Gastroesophageal sphincter (tissue), 4 donors: ENCODE results near the gene PNCK. TPM values are rescaled to one million over a fixed set of nuclear protein-coding genes. Genes with fewer than 3 reads are reported as not detected.

Experiments used
- ATAC-seq: fragments of 150-250 bp; one replicate; pipeline ENCODE4 v1.9.1; 2016; ENCODE audit warnings: mild to moderate bottlenecking, moderate library complexity
- H3K27ac ChIP-seq, 4 donors: fragments of 200-600 bp; sonication (generic) in 3 of 4; 1 replicate in 3 of 4; 2 replicates in 1 of 4; pipeline ENCODE4 v1.5.1; 2016 to 2019
- H3K27me3 ChIP-seq: fragments of 200-600 bp; sonication (generic); one replicate; pipeline ENCODE4 v1.5.1; 2019
- H3K36me3 ChIP-seq, 2 donors: fragments of 200-600 bp; sonication (generic); one replicate each; pipeline ENCODE4 v1.5.1; 2019; ENCODE audit warnings: control low read depth in 1 of 2
- H3K4me1 ChIP-seq, 3 donors: fragments of 200-600 bp; sonication (generic); 1 replicate in 2 of 3; 2 replicates in 1 of 3; pipeline ENCODE4 v1.5.1; 2016 to 2019; ENCODE audit warnings: control low read depth in 2 of 3
- H3K4me3 ChIP-seq, 2 donors: fragments of 200-600 bp; sonication (generic); one replicate each; pipeline ENCODE4 v1.5.1; 2019; ENCODE audit warnings: mild to moderate bottlenecking in 1 of 2, moderate library complexity in 1 of 2
- H3K9me3 ChIP-seq, 3 donors: fragments of 200-600 bp; sonication (generic); one replicate each; pipeline ENCODE4 v1.5.1; 2017 to 2019; ENCODE audit warnings: control low read depth in 2 of 3
- EP300 ChIP-seq: sonication (generic); formaldehyde crosslinking; IDR thresholded peaks from one replicate; pipeline ENCODE4 v1.6.1; 2017; ENCODE audit warnings: antibody characterized with exemption, mild to moderate bottlenecking
- POLR2A ChIP-seq, 2 donors: fragments of 450-650 bp; IDR thresholded peaks; one replicate each; pipeline ENCODE4 v1.6.1; 2017; ENCODE audit warnings: antibody characterized with exemption in 2 of 2, mild to moderate bottlenecking in 2 of 2, moderate library complexity in 1 of 2
- POLR2AphosphoS5 ChIP-seq: sonication (generic); formaldehyde crosslinking; IDR thresholded peaks from one replicate; pipeline ENCODE4 v1.6.1; 2017; ENCODE audit warnings: antibody characterized with exemption
- WGBS, 2 donors: methylation state at CpG; one replicate each; pipeline ENCODE4 v1.1.5; 2018; ENCODE audit warnings: low coverage in 1 of 2; 5-methylcytosine and 5-hydroxymethylcytosine counted together
- total RNA-seq, 4 donors: library from RNA; depleted of rRNA; stranded (reverse); fragments of >200 nt; gene quantifications; one replicate each; pipeline ENCODE4 v1.1.0, GENCODE V29; 2016
- TF ChIP-seq, protein P1 (sequence below), 4 experiments: fragments of 200-600 bp in 2 of 4; fragments of 450-650 bp in 2 of 4; sonication (generic) in 1 of 4; IDR thresholded peaks; one replicate each; pipeline ENCODE4 v1.5.1; 2017 to 2019; ENCODE audit warnings: antibody characterized with exemption in 4 of 4, mild to moderate bottlenecking in 2 of 4, moderate library complexity in 2 of 4

Gene PNCK
- total RNA-seq, 4 donors from 2014 or later, result 14.4 to 55.9 (median 30.1) TPM

DNA sequence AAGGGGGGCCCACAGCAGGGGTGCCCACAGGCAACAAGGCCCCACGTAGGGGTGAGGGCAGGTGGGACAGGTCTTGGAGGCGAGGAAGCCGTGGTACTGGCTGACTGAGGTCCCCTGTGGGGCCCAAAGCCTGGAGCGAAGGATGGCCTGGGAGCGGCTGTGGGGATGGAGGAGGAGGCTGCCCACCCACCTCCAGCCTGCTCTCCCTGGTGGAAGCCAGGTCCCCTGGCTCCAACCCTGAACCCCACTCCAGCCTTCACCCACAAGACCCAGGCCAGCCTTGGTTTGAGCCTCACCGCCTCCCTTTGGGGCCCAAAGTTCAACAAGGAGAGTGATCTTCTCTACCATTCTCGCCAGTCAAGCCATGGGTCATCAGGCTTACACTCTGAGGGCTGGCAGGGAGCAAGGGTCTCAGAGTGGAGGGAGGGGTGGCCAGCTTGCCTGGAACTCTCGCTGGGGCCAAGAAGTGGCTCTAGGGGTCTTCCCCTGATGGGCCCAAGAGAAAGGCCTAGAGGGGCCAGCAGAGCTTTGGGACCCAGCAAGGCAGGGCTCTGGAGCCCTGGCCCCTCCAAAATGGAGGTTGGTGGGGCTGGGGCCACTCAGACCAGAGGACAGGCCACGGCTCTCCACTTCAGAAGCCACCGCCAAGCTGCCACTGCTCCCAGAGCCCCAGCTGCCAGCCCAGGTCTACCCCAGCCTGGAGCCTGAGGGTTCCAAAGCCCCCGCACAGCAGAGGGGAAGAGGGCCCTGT, 5.0 kb downstream of the PNCK start:
- WGBS, 2 donors, result 83% methylated on average over 4 of the region's 11 CpGs; no CpG with 5 or more reads in 1 of the 2 donors
- Histone ChIP-seq H3K27ac (peak overlapping the region in 3 of 4 donors; percentile 37 to 55 (median 37)), H3K9me3 (no peaks in the 10 kb centered on the region), H3K4me3 (no peak overlapping the region), H3K27me3 (peaks cover 5% of the 10 kb centered on the region), H3K4me1 (peaks cover 0 to 14% (median 0%) of the 10 kb centered on the region in 3 donors), H3K36me3 (no peaks in the 10 kb centered on the region)
- ATAC-seq, result no peak
- TF ChIP-seq, protein P1, sequence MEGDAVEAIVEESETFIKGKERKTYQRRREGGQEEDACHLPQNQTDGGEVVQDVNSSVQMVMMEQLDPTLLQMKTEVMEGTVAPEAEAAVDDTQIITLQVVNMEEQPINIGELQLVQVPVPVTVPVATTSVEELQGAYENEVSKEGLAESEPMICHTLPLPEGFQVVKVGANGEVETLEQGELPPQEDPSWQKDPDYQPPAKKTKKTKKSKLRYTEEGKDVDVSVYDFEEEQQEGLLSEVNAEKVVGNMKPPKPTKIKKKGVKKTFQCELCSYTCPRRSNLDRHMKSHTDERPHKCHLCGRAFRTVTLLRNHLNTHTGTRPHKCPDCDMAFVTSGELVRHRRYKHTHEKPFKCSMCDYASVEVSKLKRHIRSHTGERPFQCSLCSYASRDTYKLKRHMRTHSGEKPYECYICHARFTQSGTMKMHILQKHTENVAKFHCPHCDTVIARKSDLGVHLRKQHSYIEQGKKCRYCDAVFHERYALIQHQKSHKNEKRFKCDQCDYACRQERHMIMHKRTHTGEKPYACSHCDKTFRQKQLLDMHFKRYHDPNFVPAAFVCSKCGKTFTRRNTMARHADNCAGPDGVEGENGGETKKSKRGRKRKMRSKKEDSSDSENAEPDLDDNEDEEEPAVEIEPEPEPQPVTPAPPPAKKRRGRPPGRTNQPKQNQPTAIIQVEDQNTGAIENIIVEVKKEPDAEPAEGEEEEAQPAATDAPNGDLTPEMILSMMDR (IDR thresholded peaks at IDR 0.05), result no peak
- no peak for TF ChIP-seq POLR2A (IDR thresholded peaks at IDR 0.05)
- TF ChIP-seq EP300, result no peak
- no peak for TF ChIP-seq POLR2AphosphoS5

DNA sequence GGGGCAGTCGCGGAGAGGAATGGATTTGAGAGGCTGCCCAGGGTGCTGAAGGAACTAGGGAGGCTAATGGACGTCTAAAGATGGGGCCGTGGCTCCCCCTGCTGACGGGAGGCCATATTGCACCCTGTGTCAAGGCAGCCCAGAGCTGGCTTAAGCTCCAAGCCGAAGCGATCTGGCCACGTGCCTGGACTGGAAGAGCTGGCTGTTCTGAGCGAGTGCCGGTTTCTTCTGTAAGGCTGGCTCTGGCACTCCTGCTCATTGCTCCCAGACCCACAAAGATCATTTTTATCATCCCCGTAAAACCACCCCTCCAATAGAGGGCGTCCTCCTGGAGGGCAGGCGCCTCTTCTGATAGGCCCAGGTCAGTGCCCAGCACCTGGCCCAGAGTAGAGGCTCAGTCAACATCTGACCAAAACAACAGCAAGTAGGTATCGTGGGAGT, 5.6 kb downstream of the PNCK start:
- H3K27ac ChIP-seq, result peak overlapping the region in 3 of 4 donors; percentile 37 to 55 (median 37)
- 13% methylated on average over 3 of the region's 14 CpGs; no CpG with 5 or more reads in 1 of the 2 donors for WGBS, 2 donors
- ATAC-seq, result peak; percentile 83
- no peaks in the 10 kb centered on the region for H3K9me3 ChIP-seq
- peaks cover 0 to 10% (median 0%) of the 10 kb centered on the region in 3 donors for H3K4me1 ChIP-seq
- H3K27me3 ChIP-seq, result peaks cover 8% of the 10 kb centered on the region
- no peaks in the 10 kb centered on the region for H3K36me3 ChIP-seq
- no peak for TF ChIP-seq EP300
- TF ChIP-seq, protein P1 (IDR thresholded peaks at IDR 0.05), result peak; percentile 43 to 80 (median 74)
- TF ChIP-seq POLR2AphosphoS5, result peak; percentile 12
- no peak overlapping the region for H3K4me3 ChIP-seq

GRCh38 chrX:153667281-153667955, 6.2 kb downstream of the PNCK start:
- no peaks in the 10 kb centered on the region for H3K9me3 ChIP-seq
- no peak overlapping the region for H3K27ac ChIP-seq
- 64% methylated on average over 5 of the region's 11 CpGs; no CpG with 5 or more reads in 1 of the 2 donors for WGBS, 2 donors
- TF ChIP-seq POLR2A (IDR thresholded peaks at IDR 0.05) (no peak), EP300 (no peak), POLR2AphosphoS5 (no peak)
- TF ChIP-seq, protein P1 (IDR thresholded peaks at IDR 0.05), result no peak
- no peak overlapping the region for H3K4me3 ChIP-seq
- peaks cover 10% of the 10 kb centered on the region for H3K27me3 ChIP-seq
- H3K4me1 ChIP-seq, result peaks cover 0 to 9% (median 0%) of the 10 kb centered on the region in 3 donors
- H3K36me3 ChIP-seq, result no peaks in the 10 kb centered on the region
- no peak for ATAC-seq

DNA sequence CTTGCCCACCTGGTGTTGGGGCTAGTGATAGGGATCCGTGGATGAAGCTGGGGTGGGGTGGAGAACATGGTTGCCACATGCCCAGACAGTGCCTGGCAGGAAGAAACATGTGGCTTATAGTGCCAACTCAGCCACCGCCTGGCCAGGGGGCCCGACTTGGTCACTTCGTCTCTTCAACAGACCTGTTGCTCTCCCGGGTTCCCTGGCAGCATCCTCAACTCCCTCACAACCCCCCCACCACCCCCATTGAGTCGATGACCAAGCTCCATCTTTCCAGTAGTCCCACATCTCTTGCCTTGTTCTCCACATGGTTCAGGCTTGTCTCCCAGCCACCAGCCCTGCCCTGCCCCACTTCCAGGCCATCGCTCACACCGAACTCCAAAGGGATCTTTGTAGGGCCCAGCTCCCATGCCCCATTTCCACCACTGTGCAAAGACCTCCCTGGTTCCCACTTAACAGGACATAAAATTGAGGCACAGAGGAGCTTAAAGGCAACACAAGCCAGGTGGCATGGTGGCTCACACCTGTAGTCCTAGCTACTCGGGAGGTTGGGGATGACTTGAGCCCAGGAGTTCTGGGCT, 7.8 kb downstream of the PNCK start:
- no peak overlapping the region for H3K27ac ChIP-seq
- H3K27me3 ChIP-seq, result peaks cover 14% of the 10 kb centered on the region
- H3K36me3 ChIP-seq, result no peaks in the 10 kb centered on the region
- H3K4me3 ChIP-seq, result no peak overlapping the region
- H3K4me1 ChIP-seq, result peaks cover 0 to 13% (median 0%) of the 10 kb centered on the region in 3 donors
- WGBS, 2 donors, result 58 to 73% methylated on average over 2 to 8 of the region's 9 CpGs
- ATAC-seq, result no peak
- no peaks in the 10 kb centered on the region for H3K9me3 ChIP-seq
- TF ChIP-seq POLR2AphosphoS5 (no peak), POLR2A (IDR thresholded peaks at IDR 0.05) (no peak), EP300 (no peak)
- TF ChIP-seq, protein P1 (IDR thresholded peaks at IDR 0.05), result no peak
